GM19463 (cell line): ENCODE results near the gene SCRT2.
"Not testable (repeated sequence)": the region's sequence is repeated elsewhere in the genome, so short reads cannot be mapped to it uniquely, and the experiment has no call there.

Source experiments
- ATAC-seq: cut with Tn5 transposase; IDR thresholded peaks from one replicate; pipeline ENCODE4 v1.9.1; 2021; ENCODE audit warnings: mild to moderate bottlenecking, moderate library complexity; ENCODE audit not compliant: unreplicated experiment

Gene SCRT2

GRCh38 chr20:701401-702129, 26.0 kb upstream of the SCRT2 start:
- ATAC-seq: no peak

- ATAC-seq: no peak
Observed at GRCh38 chr20:699811-700338, 24.3 kb upstream of the SCRT2 start.

DNA sequence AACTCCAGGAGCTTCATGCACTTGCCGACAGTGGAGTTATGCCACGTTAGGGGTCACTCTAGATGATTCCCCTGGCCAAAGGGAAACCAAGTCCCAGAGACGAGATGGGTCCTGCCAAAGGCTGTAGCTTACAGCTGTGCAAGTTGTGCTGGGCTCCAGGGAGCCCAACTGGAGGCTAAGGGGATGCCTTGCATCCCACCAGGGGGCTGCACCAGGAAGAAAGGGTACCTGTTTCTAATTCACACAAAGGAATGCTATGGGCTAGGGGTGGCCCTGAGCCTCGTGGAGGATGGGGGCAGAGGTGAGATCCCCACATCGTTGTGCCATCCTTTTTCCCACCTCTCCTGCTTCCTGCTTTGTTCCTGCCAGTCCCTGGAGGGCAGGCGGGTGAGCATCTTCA, 23.7 kb upstream of the SCRT2 start:
- no peak for ATAC-seq

GRCh38 chr20:698276-698675, 22.7 kb upstream of the SCRT2 start:
- ATAC-seq: no peak

GRCh38 chr20:697826-698225, 22.2 kb upstream of the SCRT2 start:
- ATAC-seq: no peak

DNA sequence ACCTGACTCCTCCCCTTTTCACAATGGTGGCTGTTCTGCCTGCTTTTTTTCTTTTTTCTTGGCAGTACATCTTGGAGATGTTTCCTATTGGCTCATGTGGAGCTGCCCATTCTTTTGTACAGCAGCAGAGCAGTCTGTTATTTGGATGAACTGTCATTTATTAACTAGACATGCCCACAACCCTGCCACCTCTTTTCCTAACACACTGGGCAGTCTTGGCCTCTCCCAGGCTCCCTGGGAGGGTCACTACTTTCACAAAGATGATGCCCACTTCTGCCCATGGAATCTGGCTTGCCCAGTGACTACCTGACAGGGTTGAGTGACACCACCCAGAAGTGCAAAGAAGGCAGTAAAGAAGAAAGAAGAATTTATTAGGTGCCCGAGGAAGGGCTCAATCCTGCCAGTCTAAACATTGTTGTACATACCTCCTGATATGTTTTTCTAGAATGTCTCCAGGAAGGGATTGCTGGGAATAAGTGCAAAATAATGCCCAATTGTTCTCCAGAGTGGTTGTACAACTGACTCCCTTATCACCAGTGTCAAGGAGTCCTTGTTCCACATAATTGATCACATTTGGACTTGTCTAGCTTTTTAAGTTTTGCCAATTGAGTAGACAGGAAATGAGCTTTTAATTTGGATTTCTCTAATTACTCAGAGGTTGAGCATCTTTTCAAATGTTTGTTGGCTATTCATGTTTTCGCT, 19.7 kb upstream of the SCRT2 start:
- no peak for ATAC-seq

- no peak for ATAC-seq
Observed at GRCh38 chr20:694496-694895, 18.9 kb upstream of the SCRT2 start.

GRCh38 chr20:693786-694185, 18.2 kb upstream of the SCRT2 start:
- ATAC-seq: not testable (repeated sequence)

DNA sequence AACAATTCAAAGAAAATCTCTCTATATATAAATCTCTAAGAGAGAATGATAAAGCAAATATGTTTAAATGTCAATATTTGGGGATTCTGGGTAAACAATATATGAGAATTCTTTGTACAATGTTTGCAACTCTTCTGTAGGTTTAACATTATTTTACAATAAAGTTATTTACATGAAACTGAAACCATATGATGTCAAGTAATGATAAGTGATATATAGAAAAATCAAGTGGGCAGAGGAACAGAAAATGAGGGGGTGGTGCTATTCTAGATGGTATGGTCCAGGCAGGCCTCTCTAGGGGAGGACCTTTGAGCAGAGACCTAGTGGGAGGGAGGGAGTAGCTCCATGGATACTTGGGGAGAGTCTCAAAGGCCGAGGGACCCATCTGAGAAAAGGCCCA, 16.4 kb upstream of the SCRT2 start:
- no peak for ATAC-seq

- ATAC-seq: no peak
Observed at GRCh38 chr20:689947-690346, 14.3 kb upstream of the SCRT2 start.

GRCh38 chr20:689348-689747, 13.7 kb upstream of the SCRT2 start:
- no peak for ATAC-seq

GRCh38 chr20:688809-689212, 13.2 kb upstream of the SCRT2 start:
- ATAC-seq: no peak

- no peak for ATAC-seq
Observed at GRCh38 chr20:687468-688203, 12.0 kb upstream of the SCRT2 start.

GRCh38 chr20:684676-685319, 9.2 kb upstream of the SCRT2 start:
- ATAC-seq: no peak

DNA sequence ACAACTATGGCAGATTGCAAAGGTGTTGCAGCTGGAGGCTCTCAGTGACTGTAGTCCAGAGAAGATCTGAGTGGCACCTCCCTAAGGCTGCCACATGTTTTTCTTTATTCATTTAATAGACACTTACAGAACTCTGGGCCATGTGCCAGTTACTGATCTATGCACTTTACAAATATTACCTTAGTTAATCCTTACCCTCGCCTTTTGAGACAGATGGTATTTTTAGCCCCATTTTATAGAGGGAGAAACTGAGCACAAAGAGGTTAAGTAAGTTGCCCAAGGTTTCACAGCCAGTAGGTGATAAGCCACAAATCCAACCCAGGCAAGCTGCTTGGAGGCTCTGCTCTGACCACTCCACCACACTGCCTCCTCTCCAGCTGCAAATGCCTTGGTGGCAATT, 6.5 kb upstream of the SCRT2 start:
- no peak for ATAC-seq

DNA sequence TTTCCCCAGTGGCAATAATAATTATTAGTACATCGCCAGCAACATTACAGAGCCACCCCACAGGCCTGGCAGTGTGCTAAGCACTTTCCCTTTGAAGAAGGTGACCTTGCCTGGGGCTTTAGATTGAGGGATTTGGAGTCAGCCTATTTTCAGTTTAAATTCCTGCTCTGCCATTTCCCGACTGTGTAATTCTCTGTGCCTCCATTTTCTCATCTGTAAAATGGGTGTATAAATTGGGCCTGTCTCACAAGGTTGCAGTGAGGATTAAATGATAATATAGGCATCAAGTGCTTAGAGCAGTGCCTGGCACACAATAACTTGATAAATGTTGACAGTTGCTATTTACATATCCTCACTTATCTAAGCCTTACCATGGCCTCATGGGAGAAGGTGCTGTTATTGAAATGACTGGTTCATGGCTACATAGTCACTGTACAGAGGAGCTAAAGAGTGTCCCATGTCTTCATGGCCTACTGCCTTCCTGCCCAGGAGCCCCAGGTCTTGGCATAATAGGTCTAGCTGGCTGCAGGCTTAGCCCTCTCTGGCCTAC, 5.1 kb upstream of the SCRT2 start:
- no peak for ATAC-seq

GRCh38 chr20:677957-678356, 2.4 kb upstream of the SCRT2 start:
- ATAC-seq: no peak

DNA sequence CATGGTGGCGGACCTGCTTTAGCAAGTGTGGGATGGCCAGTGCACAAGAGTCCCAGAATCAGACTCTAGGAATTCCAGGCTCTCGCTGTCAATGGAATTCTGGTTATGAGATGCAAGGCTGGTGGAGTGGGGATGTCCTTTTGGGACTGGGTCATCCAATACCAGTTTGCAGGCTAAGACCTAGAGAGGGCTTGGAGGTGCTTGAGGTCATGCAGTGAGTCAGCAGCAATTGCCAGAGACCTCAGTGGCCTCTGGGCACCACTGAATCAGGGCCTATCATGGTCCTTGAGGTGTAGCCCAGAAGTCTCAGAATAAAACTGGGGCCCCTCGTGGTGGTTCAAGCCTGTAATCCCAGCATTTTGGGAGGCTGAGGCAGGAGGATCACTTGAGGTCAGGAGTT, 1.4 kb upstream of the SCRT2 start:
- ATAC-seq: no peak

- no peak for ATAC-seq
Observed at GRCh38 chr20:676315-676937, 824 bp upstream of the SCRT2 start.

DNA sequence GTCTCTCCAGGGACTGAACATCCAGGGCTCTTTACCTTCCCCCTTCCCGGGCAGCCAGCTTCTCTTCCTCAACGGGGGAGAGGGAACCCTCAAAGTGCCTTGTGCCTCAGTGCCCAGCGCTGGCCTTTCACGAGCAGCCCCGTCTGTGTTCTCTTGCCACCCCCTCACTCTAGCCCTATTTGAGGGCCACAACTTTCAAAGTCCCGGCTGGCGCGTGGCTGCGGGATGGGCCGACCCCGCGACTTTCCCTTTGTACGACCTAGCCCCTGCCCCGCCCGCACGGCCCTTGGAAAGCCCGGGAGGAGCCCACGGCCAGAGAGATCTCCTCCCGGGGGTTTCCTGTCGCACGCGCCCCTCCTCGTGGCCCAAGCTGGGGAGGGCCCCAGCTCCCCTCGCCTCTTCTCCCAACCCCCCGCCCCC, 559 bp downstream of the SCRT2 start:
- ATAC-seq: no peak
